GM11168 (cell line): Measurements from ENCODE around the gene TTLL10.

Experiments
- in situ Hi-C: fragments of 300-500 bp; cut with MboI; formaldehyde crosslinking; loops from one replicate; pipeline ENCODE4 v1.12.0; 2022; ENCODE audit warnings: low sequenced_read_pairs; ENCODE audit not compliant: unreplicated experiment

Gene TTLL10

DNA sequence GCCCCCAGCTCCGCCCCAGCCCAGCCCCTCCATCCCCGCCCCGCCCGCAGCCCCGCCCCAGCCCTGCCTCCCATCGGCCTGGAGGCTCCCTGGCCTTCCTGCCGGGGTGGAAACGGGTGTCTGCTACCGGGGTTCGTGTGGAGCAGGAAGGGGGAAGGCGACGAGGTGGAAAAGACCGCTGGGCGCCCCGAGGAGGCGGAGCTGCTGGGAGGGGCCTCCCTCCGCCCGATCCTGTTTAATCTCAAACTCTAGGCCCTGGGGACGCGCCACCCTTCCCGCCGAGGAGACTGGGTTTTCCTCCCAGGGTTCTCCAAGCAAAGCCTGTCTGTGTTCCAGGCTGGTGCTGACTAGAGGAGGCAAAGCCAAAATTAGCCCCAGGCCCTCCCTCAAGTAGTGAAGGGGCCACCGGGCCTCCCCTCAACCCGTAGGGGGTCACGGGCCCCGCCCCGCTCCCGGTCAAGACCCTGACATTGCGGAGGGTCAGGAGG, 16.2 kb upstream of the TTLL10 start:
- in situ Hi-C loops = no loop called here

DNA sequence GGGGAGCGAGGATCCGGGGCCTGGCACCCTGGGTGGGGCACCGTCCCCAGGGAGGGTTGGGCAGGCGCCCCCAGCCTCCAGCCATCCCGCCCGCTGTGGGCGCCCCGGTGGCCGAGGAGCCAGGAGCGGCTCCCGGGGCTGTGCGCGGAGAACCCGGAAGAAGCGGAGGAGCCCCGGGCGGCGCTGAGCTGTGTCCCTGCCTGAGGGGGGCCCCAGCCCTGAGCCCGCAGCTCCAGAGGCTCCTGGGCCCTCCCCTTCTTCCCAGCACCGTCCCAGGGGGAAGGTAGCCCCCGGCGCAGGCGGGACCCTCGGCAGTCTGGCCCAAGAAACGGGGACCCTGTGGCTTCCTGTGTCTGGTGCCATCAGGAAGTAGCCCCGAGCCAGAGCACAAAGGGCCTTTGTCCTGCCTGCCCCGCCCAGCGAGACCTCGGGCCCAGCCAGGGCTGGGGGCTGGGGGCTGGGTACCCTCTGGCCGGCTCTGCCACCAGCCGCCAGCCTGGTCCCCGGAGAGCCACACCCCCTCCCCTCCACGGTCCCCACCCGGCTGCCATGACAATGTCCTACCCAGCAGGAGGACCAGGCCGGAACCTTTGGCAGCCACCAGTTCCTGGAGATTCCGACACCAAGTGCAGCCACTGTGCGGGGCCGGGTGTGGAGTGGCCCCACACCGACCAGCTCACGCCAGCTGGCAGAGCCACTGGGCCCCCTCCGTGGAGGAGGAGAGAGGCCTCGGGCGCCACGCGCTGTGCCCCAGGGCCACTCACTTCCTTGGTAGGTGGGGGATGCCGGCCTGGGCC, 15.6 kb upstream of the TTLL10 start:
- in situ Hi-C loops = no loop called here

DNA sequence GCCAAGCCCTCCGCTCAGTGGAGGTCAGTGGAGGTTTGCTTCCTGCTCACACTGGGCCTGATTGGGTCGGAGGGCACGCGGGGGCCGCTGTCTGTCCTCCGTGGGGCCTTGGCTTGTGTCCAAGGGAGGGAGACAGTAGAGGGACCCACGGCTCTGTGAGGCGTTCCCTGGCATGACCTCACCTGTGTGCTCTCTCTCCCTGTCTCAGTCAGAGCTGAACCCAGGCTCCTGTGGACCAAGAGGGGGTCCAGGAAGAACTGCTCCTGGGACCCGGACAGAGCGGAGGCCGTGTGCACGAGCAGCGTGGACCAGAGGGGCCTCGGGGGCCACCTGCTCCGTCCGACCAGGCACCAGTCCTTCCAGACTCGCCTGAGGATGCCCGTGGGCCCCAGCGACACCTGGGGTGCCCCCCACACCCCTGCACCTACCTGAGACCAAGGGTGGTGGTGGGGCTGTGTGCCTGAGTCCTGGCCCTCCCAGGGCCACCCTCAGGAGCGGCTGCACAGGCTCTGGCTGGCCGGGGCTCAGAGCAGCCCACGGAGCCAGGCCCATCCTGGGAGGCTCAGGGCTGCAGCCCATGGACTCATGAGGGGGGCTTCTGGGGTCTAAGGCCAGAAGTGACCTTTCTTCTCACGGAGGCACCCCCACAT, 13.3 kb upstream of the TTLL10 start:
- in situ Hi-C loops = no loop called here

DNA sequence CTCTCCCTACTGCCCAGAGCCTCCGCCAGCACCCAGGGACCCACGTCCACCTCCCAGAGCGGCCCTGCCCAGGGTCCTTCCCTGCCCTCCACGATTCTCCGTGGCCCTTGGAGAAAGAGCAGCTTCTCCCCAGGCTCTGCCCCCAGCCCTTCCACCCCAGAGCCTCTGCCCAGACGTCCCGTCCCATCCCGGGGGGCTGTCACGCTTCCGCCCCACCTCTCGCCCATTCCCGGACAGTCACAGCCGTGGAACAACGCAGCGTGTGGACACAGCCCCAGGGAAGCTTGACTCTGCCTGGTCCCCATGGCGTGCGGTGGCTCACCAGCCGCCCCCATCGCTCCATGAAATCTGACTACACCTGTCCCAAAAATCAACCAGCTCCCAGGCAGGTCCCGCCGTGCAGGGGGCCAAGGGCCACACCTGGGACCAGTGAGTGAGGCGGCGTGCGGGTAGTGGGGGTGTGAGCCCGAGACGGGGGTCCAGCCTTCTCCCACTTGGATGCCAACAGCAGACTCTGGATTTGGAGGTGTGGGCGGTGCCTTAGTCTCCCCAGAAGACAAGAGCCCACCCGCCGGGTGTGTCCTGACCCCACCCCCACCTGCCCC, 12.5 kb upstream of the TTLL10 start:
- in situ Hi-C loops = no loop called here

DNA sequence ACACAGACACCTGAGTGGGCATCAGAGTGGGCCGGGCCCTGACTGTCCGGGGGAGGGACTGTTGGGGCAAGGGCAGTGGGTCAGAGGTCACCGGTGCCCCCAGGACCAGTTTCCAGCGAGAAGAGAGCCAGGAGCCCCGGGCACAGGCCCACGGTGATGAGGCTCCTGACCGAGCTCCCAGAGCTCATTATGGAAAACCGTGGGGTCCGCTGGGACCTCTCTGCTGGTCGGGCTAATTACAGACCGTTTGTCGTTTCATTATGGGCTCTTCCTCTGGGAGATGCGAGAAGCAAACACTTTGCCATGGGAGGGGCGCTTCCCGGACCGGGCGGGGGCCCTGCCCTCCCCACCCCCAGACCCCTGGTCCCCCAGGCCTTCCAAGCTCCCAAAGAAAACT, 12.0 kb upstream of the TTLL10 start:
- in situ Hi-C loops = no loop called here

DNA sequence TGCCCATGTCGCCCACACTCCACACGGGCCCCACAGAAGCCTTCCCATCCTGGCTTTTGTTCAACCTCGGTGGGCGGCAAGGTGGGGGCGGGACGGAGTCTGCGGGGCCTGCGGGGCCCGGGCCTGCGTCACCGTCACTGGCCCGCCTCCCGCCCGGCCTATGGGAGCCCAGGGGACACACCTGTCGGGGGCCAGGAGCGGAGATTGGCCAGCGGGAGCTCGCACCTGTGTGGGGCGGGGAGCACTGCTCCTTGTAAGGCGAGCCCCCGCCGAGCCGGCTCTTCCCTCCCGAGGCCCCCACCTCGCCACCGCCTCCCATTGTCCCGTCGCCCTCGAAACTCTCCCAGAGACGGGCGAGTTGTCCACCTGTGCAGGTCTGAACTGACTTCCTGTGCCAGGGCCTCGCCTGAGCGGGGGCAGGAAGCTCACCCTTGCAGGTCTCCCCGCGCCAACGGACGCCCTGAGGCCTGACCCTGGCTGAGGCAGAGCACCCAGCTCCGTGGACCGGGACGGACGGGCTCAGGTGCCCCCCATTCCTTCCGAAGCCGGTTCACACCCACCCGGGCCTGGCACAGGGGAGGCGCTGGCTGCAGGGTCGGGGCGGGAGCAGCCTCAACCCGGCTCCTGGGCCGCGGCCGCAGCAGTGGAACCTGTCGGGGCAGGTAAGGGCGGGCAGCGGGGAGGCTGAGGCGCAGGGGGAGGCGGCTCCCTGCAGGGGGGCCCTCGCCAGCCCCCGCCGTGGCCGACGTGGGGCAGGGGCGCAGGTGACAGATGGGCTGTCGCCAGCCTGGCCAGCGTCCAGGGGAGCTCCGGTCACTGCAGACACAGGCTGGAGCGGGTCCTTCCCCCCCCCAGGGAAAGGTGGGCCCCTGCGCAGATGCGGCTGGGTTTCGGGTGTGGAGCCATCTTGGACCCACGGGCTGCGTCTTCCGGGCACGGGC, 10.8 kb upstream of the TTLL10 start:
- in situ Hi-C loops = no loop called here

DNA sequence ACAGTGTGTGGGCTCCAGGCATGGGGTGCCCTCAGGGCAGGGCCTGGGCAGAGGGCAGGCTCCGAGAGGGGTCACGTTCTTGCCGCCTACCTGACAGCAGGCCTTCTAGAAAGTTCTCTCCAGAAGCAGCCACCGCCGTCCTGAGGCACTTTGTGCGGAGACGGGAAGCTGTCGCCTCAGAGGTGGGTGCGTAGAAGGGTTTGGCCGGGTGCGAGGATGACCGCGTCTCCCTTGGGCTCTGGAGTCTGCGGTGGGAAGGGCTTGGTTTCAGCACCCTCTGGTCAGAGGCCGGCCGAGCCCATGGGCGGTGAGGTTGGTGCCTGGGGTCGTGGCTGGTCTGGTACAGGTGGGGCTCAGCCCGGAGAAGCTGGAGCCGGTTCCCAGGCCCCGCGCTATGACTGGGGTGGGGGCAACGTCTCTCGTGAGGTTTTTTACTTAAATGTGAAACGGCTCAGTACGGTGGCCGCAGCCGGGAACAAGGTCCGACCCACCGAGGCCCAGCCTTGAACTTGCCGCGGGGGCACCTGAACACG, 10.1 kb upstream of the TTLL10 start:
- in situ Hi-C loops = no loop called here

DNA sequence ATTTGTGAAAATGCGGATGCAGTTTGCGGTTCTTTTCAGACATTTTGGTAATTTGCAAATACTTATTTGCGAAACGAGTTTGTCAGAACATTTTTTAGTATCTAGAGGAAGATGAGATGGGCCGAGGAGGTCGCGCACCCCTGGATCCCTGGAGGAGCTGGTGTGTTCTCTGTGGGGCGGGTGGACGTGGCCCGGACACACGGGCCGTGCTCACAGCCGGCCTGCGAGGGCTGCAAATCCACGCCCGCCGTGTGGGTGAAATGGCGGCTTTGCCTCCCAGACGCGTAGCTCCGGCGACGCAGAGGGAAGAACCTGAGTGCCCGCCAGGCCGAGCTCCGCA, 9.3 kb upstream of the TTLL10 start:
- in situ Hi-C loops = no loop called here

DNA sequence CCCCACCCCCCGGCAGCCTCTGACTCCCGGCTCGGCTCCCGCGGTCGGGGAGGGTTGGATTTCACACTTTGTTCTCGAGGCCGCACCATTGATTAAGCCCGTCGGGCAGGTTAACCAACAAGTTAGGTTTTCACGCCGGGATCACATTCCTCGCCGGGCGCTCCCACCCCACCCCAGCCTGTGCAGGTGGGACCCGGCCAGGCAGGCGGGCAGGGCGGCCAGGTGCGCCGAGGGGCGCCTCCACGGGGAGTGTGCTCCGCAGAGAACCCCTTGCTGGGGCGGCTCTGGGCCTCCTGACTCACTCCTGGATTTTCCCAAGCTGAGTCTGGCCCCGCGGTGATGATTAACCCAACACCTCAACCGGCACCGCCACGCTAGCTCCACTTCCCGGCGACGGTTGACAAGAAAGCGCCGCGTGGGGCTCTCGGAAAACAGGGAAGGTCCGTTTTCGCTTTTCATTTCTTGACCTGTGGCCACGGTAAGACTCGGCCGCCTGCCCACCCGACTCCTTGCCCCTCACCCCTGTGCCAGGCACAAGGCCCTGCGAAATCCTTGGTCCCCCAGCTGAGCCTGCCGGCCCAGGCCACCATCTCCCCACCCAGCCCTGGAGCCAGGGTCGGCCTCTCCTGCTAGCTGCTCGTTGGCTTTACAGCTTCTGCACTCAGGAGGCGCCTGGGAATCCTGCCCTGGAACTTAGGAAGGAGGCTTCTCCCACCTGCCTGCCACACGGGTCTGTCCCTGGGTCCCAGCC, 8.8 kb upstream of the TTLL10 start:
- in situ Hi-C loops = no loop called here

DNA sequence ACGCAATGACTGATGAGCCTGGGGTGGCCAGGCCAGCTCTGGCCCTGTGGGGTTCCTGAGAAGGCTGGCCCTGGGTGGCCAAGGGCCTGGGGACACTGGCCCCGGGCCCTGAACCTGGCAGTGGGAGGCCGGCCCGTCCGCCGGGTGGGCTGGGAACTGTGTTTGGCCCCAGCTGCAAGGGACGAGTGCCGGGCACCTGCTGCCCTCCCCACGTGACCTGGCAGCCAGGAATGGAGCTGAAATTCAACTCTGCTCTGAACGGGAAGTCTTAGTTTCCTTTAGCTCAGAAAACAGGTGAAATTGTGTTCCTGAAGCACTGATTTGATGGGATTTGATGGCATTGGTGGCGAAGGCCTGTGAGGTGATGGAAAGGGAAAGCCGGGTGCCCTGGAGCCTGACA, 8.2 kb upstream of the TTLL10 start:
- in situ Hi-C loops = no loop called here

DNA sequence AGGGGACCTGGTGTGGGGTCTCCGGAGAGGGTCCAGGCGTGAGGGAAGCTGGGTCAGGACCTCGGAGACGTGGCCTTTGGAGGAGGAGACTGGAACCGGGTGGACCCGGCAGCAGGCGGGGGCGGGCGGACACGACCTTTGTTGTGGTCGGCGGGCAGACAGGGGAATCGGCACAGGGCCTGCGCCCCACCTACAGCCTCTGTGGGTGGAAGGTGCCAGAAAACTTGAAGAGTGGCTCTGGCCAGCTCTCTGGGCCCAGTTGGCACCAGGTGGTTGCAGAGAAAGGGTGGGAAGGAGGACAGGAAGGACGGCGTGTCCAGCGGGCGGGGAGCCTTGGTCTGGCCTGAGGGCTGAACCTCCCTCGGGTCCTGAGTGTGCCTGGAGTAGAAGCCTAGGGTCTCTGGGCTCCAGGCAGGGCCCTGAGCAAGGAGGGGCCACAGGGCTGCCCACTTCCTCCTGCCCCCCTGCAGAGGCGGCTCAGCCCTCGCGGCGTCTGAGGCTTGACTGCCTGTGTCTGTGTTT, 7.7 kb upstream of the TTLL10 start:
- in situ Hi-C loops = no loop called here

DNA sequence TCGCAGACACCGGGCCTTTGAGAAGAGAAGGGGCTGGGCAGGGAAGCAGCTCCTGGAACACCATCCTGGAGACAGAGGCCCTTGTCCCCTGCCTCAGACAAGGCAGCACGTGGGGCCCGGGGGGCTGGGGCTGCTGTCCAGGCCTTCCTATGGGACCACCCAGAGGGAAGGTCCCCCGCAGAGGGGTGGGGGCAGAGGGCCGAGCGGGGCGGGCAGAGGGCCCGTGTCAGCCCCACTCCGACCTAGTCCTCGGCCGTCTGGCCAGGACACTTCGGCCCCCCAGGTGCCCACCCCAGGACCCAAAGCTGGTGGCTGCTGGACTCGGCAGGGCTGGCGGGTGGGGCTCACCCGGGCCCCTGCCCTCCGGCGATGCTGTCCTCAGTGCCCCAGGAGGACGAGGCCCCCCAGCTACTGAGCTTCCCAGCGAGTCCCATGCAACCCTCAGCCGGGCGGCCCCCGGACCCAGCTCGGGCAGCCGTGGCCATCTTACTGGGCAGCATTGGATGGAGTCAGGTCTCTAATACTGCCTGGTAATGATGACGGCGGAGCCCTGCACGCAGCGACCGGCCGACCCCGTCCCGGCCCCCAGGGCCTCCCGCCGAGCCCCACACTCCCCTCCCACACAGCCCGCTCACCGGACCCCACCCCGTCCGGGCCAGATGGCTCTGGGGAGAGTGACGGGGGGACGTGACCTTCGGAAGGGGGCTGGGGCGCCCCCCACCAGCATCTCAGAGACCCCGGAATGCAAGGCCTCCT, 6.9 kb upstream of the TTLL10 start:
- in situ Hi-C loops = no loop called here

DNA sequence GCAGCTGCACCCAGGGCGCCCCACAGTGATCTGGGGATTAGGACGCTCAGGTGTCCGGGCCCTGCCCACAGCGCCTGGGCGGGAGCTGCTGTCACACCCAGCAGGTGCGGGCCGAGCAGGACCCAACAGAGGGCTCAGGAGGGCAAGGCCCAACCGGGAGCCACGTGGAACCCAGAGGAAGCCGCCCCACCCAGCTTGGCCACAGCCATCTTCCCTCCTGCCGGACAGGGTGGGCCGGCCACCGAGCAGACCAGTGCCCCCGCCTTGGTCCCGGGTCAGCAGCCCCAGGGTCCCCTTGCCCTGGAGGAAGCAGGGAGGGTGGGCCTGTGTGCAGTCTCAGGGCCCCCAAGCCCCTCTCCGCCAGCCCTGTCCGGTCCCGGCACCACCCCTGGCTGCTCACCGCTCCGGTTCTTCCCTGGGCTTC, 6.3 kb upstream of the TTLL10 start:
- in situ Hi-C loops = no loop called here

DNA sequence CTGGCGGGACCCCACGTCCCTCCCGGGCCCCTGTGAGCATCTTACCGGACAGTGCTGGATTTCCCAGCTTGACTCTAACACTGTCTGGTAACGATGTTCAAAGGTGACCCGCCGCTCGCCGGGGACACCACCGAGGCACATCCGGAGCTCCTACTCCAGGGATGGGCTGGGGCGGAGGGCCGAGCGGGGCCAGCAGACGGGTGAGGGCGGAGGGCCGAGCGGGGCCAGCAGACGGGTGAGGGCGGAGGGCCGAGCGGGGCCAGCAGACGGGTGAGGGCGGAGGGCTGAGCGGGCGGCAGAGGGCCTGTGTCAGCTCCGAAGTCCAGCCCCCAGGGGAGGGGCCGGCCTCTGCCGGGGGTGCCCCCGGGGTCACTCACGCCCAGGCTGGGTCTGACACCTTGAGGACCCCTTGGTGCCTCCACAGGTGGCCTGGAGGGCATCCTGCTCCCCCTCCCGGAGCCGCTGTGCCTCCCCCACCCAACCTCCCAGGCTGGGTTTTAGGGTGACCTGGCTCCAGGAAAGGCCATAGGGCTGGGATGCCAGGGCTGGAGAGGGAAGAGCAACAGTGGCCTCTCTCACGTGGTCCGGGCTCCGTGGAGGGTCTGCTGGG, 5.7 kb upstream of the TTLL10 start:
- in situ Hi-C loops = no loop called here

DNA sequence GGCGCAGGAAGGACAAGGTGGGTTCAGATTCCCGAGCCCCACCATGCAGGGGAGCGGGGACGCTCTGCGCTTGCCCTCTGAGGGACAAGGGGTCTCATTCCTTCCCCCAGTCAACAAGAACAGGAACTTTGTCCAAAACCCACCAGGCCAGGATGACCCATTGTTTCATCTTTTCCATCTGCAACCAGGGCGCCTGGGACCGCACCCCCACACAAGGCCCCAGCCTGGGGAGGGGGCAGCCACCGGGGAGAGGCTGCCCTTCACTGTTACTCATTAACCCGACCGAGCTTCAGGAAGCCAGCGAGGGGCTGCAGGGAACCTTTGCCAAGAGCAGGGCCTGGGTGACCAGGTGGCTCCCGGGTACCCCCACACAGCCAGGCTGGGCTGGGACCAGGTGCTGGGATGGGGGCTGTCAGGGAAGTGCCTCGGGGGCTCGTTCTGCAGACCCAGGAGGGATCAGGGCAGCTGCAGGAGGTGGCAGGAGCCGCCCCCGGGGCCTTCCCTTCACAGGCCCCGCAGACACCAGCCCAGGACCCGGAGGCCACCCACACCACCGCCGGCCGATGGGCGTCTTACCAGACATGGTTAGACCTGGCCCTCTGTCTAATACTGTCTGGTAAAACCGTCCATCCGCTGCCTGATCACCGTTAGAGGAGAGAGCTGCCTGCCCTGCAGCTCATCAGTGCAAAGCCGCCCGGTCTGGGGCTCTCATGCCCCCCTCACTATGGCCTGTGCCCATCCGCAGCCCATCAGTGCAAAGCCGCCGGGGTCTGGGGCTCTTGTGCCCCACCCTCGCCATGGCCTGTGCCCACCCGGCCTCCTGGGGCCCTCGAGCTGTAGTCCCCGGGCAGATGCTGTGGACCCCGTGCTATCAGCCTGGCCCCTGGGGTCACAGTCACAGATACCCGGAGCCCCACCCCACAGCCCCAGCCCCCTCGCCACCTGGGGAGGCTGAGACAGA, 4.9 kb upstream of the TTLL10 start:
- in situ Hi-C loops = no loop called here

DNA sequence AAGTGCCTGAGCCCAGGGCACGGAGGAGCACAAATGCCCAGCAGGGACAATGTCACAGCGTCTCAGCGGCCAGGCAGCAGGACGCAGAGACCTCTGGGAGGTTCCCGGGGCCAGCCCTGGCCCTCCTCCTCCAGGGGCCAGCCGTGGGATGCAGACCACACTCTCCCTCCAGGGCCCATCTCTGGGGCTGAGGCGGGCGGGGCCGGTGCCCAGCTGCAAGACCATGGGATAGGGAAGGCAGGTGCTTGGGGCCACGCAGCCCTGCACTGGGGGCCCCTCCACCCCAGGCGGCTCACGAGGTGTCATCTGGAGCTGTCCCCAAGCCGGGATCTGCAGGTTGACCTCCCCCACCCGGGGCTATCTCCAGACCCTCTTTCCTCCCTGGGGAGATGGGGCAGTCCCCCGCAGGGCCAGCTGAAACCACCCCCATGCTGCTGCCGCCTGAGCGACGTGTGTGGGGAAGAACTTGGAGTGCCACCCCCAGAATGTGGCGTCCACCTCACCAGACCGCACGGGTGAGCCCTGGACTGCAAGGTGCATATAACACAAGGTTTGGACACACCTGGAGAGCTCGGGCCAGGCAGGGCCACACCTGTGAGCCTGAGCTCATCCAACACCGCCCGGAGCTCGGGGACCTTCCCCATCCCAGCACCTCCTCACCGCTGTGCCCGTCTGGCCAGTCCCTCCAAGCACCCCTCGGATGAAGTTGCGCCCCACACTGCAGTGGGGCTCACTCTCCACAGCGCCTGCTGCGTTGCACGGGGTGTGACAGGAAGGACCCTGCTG, 4.1 kb upstream of the TTLL10 start:
- in situ Hi-C loops = no loop called here
